Activated CD4-positive, alpha-beta T cell treated with anti-CD3 and anti-CD28 coated beads, Interleukin-2, amount 10 ng/mL, durations not matched to agents 24 days and 14 days (primary cell): ENCODE data around the gene USP40. TPM values are rescaled to one million over a fixed set of nuclear protein-coding genes. Genes with fewer than 3 reads are reported as not detected.

Experiments
- DNase-seq: peaks from one replicate; pipeline ENCODE4 v3.0.0; 2022
- H3K27ac Mint-ChIP-seq: one replicate; pipeline ENCODE4 v1.8.0; 2022; ENCODE audit warnings: mild to moderate bottlenecking, mixed read lengths
- H3K27me3 Mint-ChIP-seq: one replicate; pipeline ENCODE4 v1.8.0; 2022; ENCODE audit warnings: mixed read lengths
- H3K36me3 Mint-ChIP-seq: one replicate; pipeline ENCODE4 v1.8.0; 2022; ENCODE audit warnings: low read depth, mild to moderate bottlenecking, mixed read lengths
- H3K4me1 Mint-ChIP-seq: one replicate; pipeline ENCODE4 v1.8.0; 2021; ENCODE audit warnings: mixed read lengths
- H3K4me3 Mint-ChIP-seq: one replicate; pipeline ENCODE4 v1.8.0; 2022; ENCODE audit warnings: mild to moderate bottlenecking, moderate library complexity, mixed read lengths
- H3K9me3 Mint-ChIP-seq: one replicate; pipeline ENCODE4 v1.8.0; 2021; ENCODE audit warnings: mixed read lengths
- intact Hi-C: fragments of 100-400 bp; cut with micrococcal nuclease; formaldehyde crosslinking; loops from one replicate; pipeline ENCODE4 v1.15.1; 2023
- total RNA-seq: library from RNA; stranded (reverse); gene quantifications from 2 replicates; pipeline ENCODE4 v1.2.3, GENCODE V29; 2022

USP40 gene
- total RNA-seq, 1 donor from 2014 or later = 12.8 TPM

DNA sequence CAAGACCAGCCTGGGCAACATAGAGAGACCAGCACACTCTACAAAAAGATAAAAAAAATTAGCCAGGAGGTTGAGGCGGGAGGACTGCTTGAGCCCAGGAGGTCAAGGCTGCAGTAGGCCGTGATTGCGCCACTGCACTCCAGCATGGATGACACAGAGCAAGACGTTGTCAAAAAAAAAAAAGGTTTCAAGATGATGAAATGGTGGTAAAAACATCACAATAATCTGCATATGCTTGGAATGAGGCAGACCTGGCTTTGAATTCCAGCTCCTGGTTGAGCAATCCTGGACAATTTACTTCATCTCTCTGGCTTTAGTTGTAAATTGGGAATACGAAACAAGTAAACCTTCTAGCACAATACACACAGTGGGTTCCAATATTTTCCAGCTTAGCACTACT, 24.1 kb downstream of the USP40 start:
- Mint-ChIP-seq H3K27me3 (no peaks in the 10 kb centered on the region), H3K27ac (no peak overlapping the region), H3K9me3 (no peaks in the 10 kb centered on the region), H3K36me3 (peaks cover 8% of the 10 kb centered on the region), H3K4me3 (no peak overlapping the region), H3K4me1 (peaks cover 10% of the 10 kb centered on the region)
- intact Hi-C loops = no loop called here
- DNase-seq = no peak

DNA sequence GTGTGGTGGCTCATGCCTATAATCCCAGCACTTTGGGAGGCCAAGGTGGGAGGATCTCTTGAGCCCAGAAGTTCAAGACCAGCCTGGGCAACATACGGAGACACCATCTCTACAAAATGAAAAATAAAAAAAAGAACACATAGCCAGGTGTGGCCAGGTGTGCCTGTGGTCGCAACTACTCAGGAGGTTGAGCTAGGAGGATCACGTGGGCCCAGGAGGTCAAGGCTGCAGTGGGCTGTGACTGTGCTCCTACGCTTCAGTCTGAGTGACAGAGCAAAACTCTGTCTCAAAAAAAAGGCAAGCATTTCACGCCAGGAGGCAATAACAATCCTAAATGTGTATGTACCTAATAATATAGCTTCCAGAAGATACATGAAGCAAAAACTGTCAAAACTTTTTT, 27.8 kb downstream of the USP40 start:
- H3K4me3 Mint-ChIP-seq = no peak overlapping the region
- intact Hi-C loops = no loop called here
- DNase-seq = no peak
- no peaks in the 10 kb centered on the region for H3K4me1 Mint-ChIP-seq
- peaks cover 2% of the 10 kb centered on the region for H3K36me3 Mint-ChIP-seq
- H3K9me3 Mint-ChIP-seq = no peaks in the 10 kb centered on the region
- H3K27ac Mint-ChIP-seq = no peak overlapping the region
- no peaks in the 10 kb centered on the region for H3K27me3 Mint-ChIP-seq

DNA sequence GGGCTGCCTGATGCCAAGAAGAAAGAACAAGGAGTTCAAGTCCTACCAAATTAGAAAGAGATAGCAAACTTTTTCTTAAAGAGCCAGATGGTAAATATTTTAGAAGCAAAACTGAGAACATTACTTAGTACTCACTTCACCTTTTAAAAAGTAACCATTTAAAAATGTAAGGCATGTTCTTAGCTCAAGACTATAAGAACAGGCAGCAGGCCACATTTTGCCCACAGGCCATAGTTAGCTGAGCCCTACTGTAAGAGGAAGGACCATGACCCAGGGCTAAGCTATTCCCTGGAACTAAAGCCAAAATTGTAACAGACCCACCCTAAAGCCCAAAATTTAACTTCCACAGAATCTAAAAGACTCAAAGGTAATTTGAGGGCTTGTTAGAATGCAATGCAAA, 31.3 kb downstream of the USP40 start:
- Mint-ChIP-seq H3K27ac (no peak overlapping the region), H3K27me3 (no peaks in the 10 kb centered on the region), H3K36me3 (peaks cover 2% of the 10 kb centered on the region), H3K9me3 (no peaks in the 10 kb centered on the region), H3K4me3 (no peak overlapping the region), H3K4me1 (no peaks in the 10 kb centered on the region)
- intact Hi-C loops = no loop called here
- DNase-seq = no peak

DNA sequence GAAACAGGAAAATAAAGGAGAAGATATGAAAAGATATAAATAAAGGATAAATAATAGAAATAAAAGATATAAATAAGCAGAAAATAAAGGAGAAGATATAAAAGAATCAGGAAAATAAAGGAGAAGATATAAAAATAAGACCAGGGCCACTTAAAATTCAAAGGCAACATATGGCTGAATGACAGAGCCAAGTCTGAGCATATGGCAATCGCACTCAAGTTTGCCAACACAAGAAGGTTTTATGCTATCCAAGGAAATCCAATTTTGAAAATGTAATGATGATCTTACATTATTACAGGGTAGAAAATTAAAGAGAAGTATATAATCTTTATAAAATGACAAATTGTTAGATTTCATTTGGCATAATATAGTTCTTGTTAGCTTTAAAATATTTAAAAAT, 33.6 kb downstream of the USP40 start:
- intact Hi-C loops = no loop called here
- H3K36me3 Mint-ChIP-seq = peaks cover 2% of the 10 kb centered on the region
- no peak overlapping the region for H3K4me3 Mint-ChIP-seq
- no peaks in the 10 kb centered on the region for H3K27me3 Mint-ChIP-seq
- H3K4me1 Mint-ChIP-seq = no peaks in the 10 kb centered on the region
- no peak overlapping the region for H3K27ac Mint-ChIP-seq
- no peak for DNase-seq
- H3K9me3 Mint-ChIP-seq = no peaks in the 10 kb centered on the region

DNA sequence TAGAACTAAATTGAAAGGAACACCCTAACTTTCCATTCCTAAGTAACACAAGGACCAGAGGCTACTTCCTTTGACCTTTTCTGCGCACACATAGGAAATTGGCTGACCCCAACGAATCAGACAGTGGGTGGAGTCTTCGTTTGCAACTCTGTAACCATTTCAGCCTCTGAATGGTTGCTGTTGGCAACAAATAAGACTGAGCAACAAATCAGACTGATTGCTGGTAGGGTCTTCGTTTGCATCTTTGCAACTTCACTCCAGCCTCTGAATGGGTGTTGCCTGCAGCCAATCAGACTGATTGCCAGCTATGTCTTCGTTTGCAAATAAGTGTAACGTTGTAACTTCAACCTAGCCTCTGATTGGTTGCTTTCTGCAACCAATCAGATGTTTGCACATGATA, 34.6 kb downstream of the USP40 start:
- H3K9me3 Mint-ChIP-seq = no peaks in the 10 kb centered on the region
- H3K27me3 Mint-ChIP-seq = no peaks in the 10 kb centered on the region
- no peaks in the 10 kb centered on the region for H3K4me1 Mint-ChIP-seq
- DNase-seq = no peak
- no peak overlapping the region for H3K27ac Mint-ChIP-seq
- no peak overlapping the region for H3K4me3 Mint-ChIP-seq
- intact Hi-C loops = no loop called here
- H3K36me3 Mint-ChIP-seq = peaks cover 2% of the 10 kb centered on the region

DNA sequence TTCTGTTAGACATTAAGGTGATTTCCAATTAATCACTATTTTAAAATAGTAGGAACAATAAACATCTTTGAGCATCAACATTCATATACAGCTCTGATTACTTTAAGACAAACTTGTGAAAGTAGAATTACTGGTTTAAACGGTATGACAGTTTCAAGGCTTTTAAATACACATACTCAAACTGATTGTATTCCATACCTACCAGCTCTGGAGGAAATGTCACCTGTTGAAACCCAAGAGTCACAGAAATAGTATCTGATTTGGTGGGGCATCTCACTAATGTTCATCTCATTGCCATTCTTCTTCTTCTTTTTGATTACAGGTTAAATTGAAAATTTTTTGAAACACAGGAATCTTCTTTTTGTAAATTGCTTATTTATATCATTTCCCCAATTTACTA, 36.2 kb downstream of the USP40 start:
- no peak for DNase-seq
- H3K4me1 Mint-ChIP-seq = no peaks in the 10 kb centered on the region
- H3K27ac Mint-ChIP-seq = no peak overlapping the region
- H3K27me3 Mint-ChIP-seq = no peaks in the 10 kb centered on the region
- peaks cover 2% of the 10 kb centered on the region for H3K36me3 Mint-ChIP-seq
- no peak overlapping the region for H3K4me3 Mint-ChIP-seq
- no peaks in the 10 kb centered on the region for H3K9me3 Mint-ChIP-seq
- intact Hi-C loops = no loop called here

DNA sequence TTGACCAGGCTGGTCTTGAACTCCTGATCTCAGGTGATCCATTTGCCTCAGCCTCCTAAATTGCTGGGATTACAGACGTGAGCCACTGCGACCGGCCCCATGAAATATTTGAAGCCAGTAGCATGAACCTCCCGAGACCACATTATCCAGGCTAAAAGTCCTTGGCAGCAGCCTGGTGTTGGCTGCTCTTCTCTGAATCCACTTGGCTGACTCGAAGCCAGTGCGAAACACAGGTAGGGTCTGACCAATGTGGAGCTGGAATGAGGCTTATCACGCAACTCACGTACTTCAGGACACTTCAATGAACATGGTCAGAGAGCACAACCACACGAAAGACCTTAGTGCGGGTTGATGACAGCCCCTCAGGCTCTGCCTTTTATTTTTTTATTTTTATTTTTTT, 38.4 kb downstream of the USP40 start:
- no peak overlapping the region for H3K4me3 Mint-ChIP-seq
- H3K36me3 Mint-ChIP-seq = peaks cover 2% of the 10 kb centered on the region
- no peaks in the 10 kb centered on the region for H3K9me3 Mint-ChIP-seq
- no peaks in the 10 kb centered on the region for H3K27me3 Mint-ChIP-seq
- intact Hi-C loops = no loop called here
- no peak for DNase-seq
- H3K27ac Mint-ChIP-seq = no peak overlapping the region
- H3K4me1 Mint-ChIP-seq = no peaks in the 10 kb centered on the region

DNA sequence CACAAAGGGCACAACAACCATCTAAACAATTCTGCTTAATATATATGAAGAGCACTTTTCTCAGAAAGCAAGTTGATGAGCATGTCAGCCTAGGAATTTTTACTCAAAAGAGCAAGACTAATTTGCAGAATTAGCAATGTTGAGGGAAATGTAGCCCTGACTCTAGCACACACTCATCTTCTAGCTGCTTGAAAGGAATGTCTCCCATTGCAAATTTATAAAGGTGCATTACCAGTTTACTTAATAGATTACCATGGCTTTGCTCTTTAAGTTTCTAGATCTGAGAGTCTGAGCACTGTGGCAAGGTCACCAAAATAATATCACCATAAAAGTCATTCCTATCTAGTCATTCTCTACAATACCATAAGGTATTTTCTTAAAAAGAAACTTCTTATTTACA, 40.8 kb downstream of the USP40 start:
- no peak overlapping the region for H3K27ac Mint-ChIP-seq
- H3K36me3 Mint-ChIP-seq = peaks cover 1% of the 10 kb centered on the region
- no peaks in the 10 kb centered on the region for H3K27me3 Mint-ChIP-seq
- H3K4me1 Mint-ChIP-seq = no peaks in the 10 kb centered on the region
- H3K4me3 Mint-ChIP-seq = no peak overlapping the region
- intact Hi-C loops = no loop called here
- no peaks in the 10 kb centered on the region for H3K9me3 Mint-ChIP-seq
- no peak for DNase-seq

DNA sequence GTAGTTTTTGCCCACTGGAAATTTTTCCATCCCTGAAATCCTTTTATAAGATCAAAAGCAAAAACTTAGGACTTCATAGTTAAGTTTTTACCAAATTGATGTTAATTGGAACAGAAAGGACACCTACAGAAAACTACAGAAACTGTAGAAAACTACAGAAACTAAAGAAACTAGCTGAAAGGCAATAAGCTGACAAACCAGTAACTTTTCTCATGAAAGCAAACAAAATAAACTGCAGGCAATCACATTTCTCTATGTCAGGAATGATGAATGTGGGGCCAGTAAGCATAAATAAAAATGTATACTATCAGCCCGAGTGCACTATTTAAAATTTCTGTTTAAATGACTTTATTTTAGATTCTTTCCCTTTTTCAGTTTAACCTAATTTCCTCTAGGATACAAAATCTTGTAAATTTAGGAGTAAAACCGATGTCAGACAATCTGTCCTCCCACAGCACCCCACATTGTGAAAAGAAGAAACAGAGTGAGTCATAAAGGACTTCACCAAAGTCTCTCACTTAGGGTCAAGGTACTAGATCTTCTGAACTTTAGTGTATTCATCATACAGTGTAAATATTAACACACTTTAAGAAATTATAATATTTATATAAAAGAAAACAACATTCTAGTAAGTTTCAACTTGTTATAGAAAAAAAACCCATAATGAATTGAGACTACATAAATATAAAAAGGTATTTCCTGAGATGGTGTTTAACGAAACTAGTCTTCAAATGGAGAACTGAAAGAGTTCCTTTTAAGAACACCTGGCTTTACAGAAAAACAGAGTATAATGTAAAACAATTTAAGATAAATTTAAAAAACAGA, 46.6 kb downstream of the USP40 start:
- H3K9me3 Mint-ChIP-seq = no peaks in the 10 kb centered on the region

DNA sequence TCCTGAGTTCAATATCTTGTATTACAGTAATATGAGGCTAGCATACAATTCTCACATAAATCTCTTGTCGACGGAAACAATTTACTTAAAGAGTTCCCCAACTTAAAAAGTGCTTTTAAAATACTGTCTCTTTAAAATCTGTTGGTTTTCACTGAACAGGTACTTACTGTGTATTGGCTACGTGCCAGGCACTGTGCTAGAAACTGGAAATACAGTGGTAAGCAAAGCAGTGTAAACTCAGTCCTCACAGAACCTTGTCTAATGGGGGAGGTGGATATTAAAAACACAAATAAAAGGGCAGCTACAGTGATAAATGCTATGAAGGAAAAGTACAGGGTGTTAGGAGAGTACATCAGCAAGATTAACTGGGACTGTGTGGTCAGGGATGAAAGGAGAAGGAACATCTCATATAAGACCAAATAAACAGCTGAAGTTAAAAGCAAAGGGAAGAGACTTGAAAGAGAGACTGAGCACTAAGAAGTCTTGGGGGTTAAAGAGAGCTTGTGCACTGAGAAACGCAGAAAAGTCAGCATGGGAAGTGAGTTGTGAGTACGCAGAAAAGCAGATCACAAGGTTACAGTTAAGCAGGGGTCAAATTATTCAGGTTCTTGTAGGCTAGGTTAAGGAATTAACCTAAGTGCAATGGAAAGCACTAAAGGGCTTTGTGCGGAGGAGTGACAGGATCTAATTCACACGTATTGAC, 52.5 kb downstream of the USP40 start:
- Mint-ChIP-seq H3K4me1 (no peaks in the 10 kb centered on the region), H3K27me3 (no peaks in the 10 kb centered on the region), H3K36me3 (no peaks in the 10 kb centered on the region), H3K4me3 (no peak overlapping the region), H3K9me3 (no peaks in the 10 kb centered on the region), H3K27ac (no peak overlapping the region)
- no peak for DNase-seq
- intact Hi-C loops = no loop called here

More for the DNA sequence above, 46.6 kb downstream of the USP40 start:
- no peak overlapping the region for H3K4me3 Mint-ChIP-seq
- no peak for DNase-seq
- no peaks in the 10 kb centered on the region for H3K27me3 Mint-ChIP-seq
- peaks cover 3% of the 10 kb centered on the region for H3K36me3 Mint-ChIP-seq
- intact Hi-C loops = no loop called here
- no peak overlapping the region for H3K27ac Mint-ChIP-seq
- peaks cover 2% of the 10 kb centered on the region for H3K4me1 Mint-ChIP-seq

DNA sequence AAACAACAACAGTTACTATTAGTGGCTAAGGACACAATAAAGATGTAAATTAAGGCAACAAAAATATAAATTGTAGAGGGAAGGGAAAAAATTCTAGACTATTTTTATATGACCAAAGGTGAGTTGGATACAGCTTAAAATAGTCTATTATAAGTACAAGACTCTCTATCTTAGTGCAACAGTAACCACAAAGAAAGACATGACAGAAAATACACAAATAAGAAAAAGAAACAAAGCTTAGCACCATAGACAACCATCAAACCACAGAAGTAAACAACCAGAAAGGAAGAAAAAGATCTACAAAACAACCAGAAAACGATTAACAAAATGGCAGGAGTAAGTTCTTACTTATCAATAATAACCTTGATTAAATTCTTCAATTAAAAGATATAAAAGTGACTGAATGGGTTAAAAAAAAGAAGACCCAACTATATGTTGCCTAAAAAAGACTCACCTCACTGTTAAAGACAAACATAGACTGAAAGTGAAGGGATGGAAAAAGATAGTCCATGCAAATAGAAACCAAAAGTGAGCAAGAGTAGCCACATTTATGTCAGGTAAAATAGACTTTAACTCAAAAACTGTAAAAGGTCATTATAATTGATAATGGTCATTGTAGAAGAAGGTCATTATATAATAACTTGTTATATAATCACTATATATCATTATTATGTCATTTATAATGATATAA, 62.5 kb downstream of the USP40 start:
- Mint-ChIP-seq H3K4me3 (no peak overlapping the region), H3K9me3 (peaks cover 30% of the 10 kb centered on the region), H3K27me3 (no peaks in the 10 kb centered on the region), H3K4me1 (peaks cover 13% of the 10 kb centered on the region), H3K27ac (peak overlapping the region; percentile 27), H3K36me3 (peaks cover 27% of the 10 kb centered on the region)
- no peak for DNase-seq
- intact Hi-C loops = no loop called here

DNA sequence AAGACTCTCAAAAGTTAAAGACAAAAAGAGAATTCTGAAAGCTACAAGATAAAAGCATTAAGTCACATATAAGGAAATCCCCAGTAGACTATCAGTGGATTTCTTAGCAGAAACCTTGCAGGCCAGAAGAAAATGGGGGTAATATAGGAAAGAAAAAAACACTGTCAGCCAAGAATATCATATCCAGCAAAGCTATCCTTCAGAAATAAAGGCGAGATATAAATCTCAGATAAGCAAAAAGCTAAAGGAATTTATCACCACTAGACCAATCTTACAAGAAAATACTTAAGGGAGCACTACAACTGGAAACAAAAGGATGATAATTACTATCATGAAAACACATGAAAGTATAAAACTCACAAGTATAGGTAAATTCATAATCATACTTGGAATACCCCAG, 63.1 kb downstream of the USP40 start:
- H3K36me3 Mint-ChIP-seq = peaks cover 28% of the 10 kb centered on the region
- no peak for DNase-seq
- intact Hi-C loops = no loop called here
- peaks cover 13% of the 10 kb centered on the region for H3K4me1 Mint-ChIP-seq
- no peak overlapping the region for H3K4me3 Mint-ChIP-seq
- H3K27me3 Mint-ChIP-seq = no peaks in the 10 kb centered on the region
- peaks cover 30% of the 10 kb centered on the region for H3K9me3 Mint-ChIP-seq
- H3K27ac Mint-ChIP-seq = no peak overlapping the region

DNA sequence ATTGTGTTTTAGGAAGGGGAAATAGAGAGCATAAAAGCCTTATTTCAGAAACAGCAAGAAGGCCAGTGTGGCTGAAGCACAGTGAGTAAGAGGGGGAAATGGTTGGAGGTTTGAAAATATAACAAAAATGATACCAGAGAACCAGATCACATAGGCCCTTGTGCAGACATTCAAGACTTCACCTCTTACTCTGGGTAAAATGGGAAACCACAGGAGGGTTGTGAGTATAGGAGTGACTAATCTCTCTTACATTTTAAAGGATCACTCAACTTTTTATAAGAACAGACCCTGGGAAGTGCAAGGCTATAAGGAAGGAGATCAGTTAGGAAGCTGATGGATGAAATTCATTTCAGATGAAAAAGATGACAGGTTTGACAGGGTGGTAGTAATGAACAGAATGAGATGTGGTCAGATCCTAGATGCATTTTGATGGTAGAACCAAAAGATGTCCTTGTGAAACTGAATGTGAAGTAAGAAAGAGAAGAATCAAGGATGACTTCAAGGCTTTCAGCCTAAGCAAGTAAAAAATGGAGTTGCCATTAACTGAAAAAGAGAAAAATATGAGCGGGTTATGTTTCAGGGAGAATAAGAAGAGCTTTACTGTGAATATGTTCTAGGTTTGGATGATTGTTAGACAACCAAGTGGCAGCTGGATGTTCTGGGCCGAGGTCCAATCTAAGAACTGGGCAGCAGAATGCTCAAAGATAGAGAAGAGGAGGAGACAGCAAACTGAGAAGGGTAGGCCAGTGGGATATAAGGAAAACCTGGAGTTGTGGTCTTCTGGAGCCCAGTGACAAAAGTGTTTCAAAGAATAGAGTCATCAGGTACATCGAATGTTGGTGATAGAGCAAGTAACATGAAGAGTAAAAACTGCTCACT, 65.1 kb downstream of the USP40 start:
- intact Hi-C loops = no loop called here
- H3K4me3 Mint-ChIP-seq = no peak overlapping the region
- H3K27ac Mint-ChIP-seq = no peak overlapping the region
- H3K27me3 Mint-ChIP-seq = no peaks in the 10 kb centered on the region
- H3K9me3 Mint-ChIP-seq = peaks cover 30% of the 10 kb centered on the region
- no peak for DNase-seq
- H3K4me1 Mint-ChIP-seq = peaks cover 14% of the 10 kb centered on the region
- H3K36me3 Mint-ChIP-seq = peaks cover 33% of the 10 kb centered on the region
